ENCODE data around the gene BRD8.

- no peak for TF ChIP-seq CTCF (IDR thresholded peaks at IDR 0.05; ENCODE audit: borderline replicate concordance, extremely low read depth, low read length, poor library complexity, severe bottlenecking)
- no peak for TF ChIP-seq EZH2 (IDR thresholded peaks at IDR 0.05; ENCODE audit: borderline replicate concordance, low read depth, low read length, severe bottlenecking)
Measured at GRCh38 chr5:138170299-138170698, 8.1 kb downstream of the BRD8 start.
